Glutamatergic neuron (in vitro differentiated cells): ENCODE measurements around the gene GCN1. TPM values are rescaled to one million over a fixed set of nuclear protein-coding genes. Genes with fewer than 3 reads are reported as not detected.

Source experiments
- DNase-seq: peaks from one replicate; pipeline ENCODE4 v3.0.0; 2022
- H3K27ac Mint-ChIP-seq: one replicate; pipeline ENCODE4 v1.8.0; 2020; ENCODE audit warnings: mild to moderate bottlenecking, mixed read lengths, inconsistent platforms; ENCODE audit not compliant: unreplicated experiment
- H3K27me3 Mint-ChIP-seq: one replicate; pipeline ENCODE4 v1.8.0; 2020; ENCODE audit warnings: mild to moderate bottlenecking, moderate library complexity, mixed read lengths, inconsistent platforms; ENCODE audit not compliant: unreplicated experiment
- H3K36me3 Mint-ChIP-seq: one replicate; pipeline ENCODE4 v1.8.0; 2020; ENCODE audit warnings: mild to moderate bottlenecking, mixed read lengths, inconsistent platforms; ENCODE audit not compliant: unreplicated experiment
- H3K4me1 Mint-ChIP-seq: one replicate; pipeline ENCODE4 v1.8.0; 2020; ENCODE audit warnings: mild to moderate bottlenecking, low read depth, mixed read lengths, inconsistent platforms; ENCODE audit not compliant: unreplicated experiment
- H3K4me3 Mint-ChIP-seq: one replicate; pipeline ENCODE4 v1.8.0; 2020; ENCODE audit warnings: mild to moderate bottlenecking, mixed read lengths, inconsistent platforms; ENCODE audit not compliant: unreplicated experiment
- H3K9me3 Mint-ChIP-seq: one replicate; pipeline ENCODE4 v1.8.0; 2020; ENCODE audit warnings: mild to moderate bottlenecking, moderate library complexity, mixed read lengths, inconsistent platforms; ENCODE audit not compliant: unreplicated experiment
- CTCF ChIP-seq: fragments of 200-600 bp; sonication (generic); IDR thresholded peaks from one replicate; pipeline ENCODE4 v1.5.0; 2021; ENCODE audit not compliant: partially characterized antibody, unreplicated experiment
- total RNA-seq: library from RNA; stranded (reverse); fragmentation: NEBNext Ultra II Directional; extraction: Animal tissue kit (Norgen Biotek cat#: 25700); gene quantifications from one replicate; pipeline ENCODE4 v1.2.1, GENCODE V29; 2021; ENCODE audit not compliant: unreplicated experiment

Gene GCN1
- total RNA-seq, 1 donor from 2014 or later: 173 TPM

GRCh38 chr12:120231316-120232011 is 36.9 kb upstream of the GCN1 start:
- no peak for DNase-seq
- H3K4me1 Mint-ChIP-seq: peaks cover 66% of the 10 kb centered on the region
- TF ChIP-seq CTCF: no peak
- peak overlapping the region; percentile 74 for H3K4me3 Mint-ChIP-seq
- H3K27ac Mint-ChIP-seq: peak overlapping the region; percentile 90
- H3K9me3 Mint-ChIP-seq: peaks cover 11% of the 10 kb centered on the region
- peaks cover 17% of the 10 kb centered on the region for H3K27me3 Mint-ChIP-seq
- no peaks in the 10 kb centered on the region for H3K36me3 Mint-ChIP-seq

- no peak for DNase-seq
- H3K4me3 Mint-ChIP-seq: peak overlapping the region; percentile 74
- peak overlapping the region; percentile 90 for H3K27ac Mint-ChIP-seq
- peaks cover 66% of the 10 kb centered on the region for H3K4me1 Mint-ChIP-seq
- TF ChIP-seq CTCF: no peak
- peaks cover 11% of the 10 kb centered on the region for H3K9me3 Mint-ChIP-seq
- peaks cover 17% of the 10 kb centered on the region for H3K27me3 Mint-ChIP-seq
- no peaks in the 10 kb centered on the region for H3K36me3 Mint-ChIP-seq
Measured at GRCh38 chr12:120230974-120231315, 36.4 kb upstream of the GCN1 start.

GRCh38 chr12:120230326-120230973 is 35.9 kb upstream of the GCN1 start:
- no peak for TF ChIP-seq CTCF
- Mint-ChIP-seq H3K27me3 (peaks cover 14% of the 10 kb centered on the region), H3K4me3 (peak overlapping the region; percentile 74), H3K9me3 (peaks cover 7% of the 10 kb centered on the region), H3K4me1 (peaks cover 61% of the 10 kb centered on the region), H3K36me3 (no peaks in the 10 kb centered on the region), H3K27ac (peak overlapping the region; percentile 90)
- DNase-seq: peak; percentile 50

- Mint-ChIP-seq H3K9me3 (peaks cover 6% of the 10 kb centered on the region), H3K4me3 (peak overlapping the region; percentile 74), H3K36me3 (no peaks in the 10 kb centered on the region), H3K4me1 (peaks cover 60% of the 10 kb centered on the region), H3K27ac (peak overlapping the region; percentile 90), H3K27me3 (peaks cover 15% of the 10 kb centered on the region)
- TF ChIP-seq CTCF: no peak
- DNase-seq: peak; percentile 56
Measured at GRCh38 chr12:120229487-120230325, 35.2 kb upstream of the GCN1 start.
